Measurements from ENCODE around the gene HGFAC. TPM values are rescaled to one million over a fixed set of nuclear protein-coding genes. Genes with fewer than 3 reads are reported as not detected.

Gene HGFAC
- total RNA-seq, 4 donors from 2014 or later = not detected

GRCh38 chr4:3426465-3427133 is 15.2 kb upstream of the HGFAC start:
- no peaks in the 10 kb centered on the region for H3K27me3 ChIP-seq
- no peak for TF ChIP-seq POLR2AphosphoS5 (IDR thresholded peaks at IDR 0.05)
- no peak for TF ChIP-seq CTCF (IDR thresholded peaks at IDR 0.05)
- TF ChIP-seq EP300 (IDR thresholded peaks at IDR 0.05) = no peak
- TF ChIP-seq POLR2A (IDR thresholded peaks at IDR 0.05) = no peak
- H3K36me3 ChIP-seq = peaks cover 87% of the 10 kb centered on the region
- no peaks in the 10 kb centered on the region for H3K4me1 ChIP-seq
- H3K27ac ChIP-seq = no peak overlapping the region
- H3K9me3 ChIP-seq = no peaks in the 10 kb centered on the region
- no peak for DNase-seq (ENCODE audit: low spot score in 2 of 2)
- 87% methylated on average over 15 of the region's 24 CpGs for WGBS
- H3K4me3 ChIP-seq = no peak overlapping the region

GRCh38 chr4:3427134-3427476 is 14.7 kb upstream of the HGFAC start:
- H3K4me1 ChIP-seq = no peaks in the 10 kb centered on the region
- H3K9me3 ChIP-seq = no peaks in the 10 kb centered on the region
- no peak for DNase-seq (ENCODE audit: low spot score in 2 of 2)
- 80% methylated on average over 1 of the region's 9 CpGs for WGBS
- H3K27ac ChIP-seq = no peak overlapping the region
- H3K36me3 ChIP-seq = peaks cover 82% of the 10 kb centered on the region
- TF ChIP-seq POLR2A (IDR thresholded peaks at IDR 0.05) = no peak
- no peak for TF ChIP-seq CTCF (IDR thresholded peaks at IDR 0.05)
- no peaks in the 10 kb centered on the region for H3K27me3 ChIP-seq
- no peak overlapping the region for H3K4me3 ChIP-seq

- WGBS = 90% methylated on average over 17 of the region's 17 CpGs
- no peak overlapping the region for H3K27ac ChIP-seq
- peaks cover 75% of the 10 kb centered on the region for H3K36me3 ChIP-seq
- no peaks in the 10 kb centered on the region for H3K27me3 ChIP-seq
- no peaks in the 10 kb centered on the region for H3K9me3 ChIP-seq
- no peak for DNase-seq (ENCODE audit: low spot score in 2 of 2)
- no peaks in the 10 kb centered on the region for H3K4me1 ChIP-seq
- TF ChIP-seq POLR2A (IDR thresholded peaks at IDR 0.05) (no peak), CTCF (IDR thresholded peaks at IDR 0.05) (no peak), EP300 (IDR thresholded peaks at IDR 0.05) (no peak)
- no peak overlapping the region for H3K4me3 ChIP-seq
Measured at GRCh38 chr4:3427706-3428446, 13.9 kb upstream of the HGFAC start.

GRCh38 chr4:3429651-3430050 is 12.1 kb upstream of the HGFAC start:
- Histone ChIP-seq H3K9me3 (no peaks in the 10 kb centered on the region), H3K4me1 (no peaks in the 10 kb centered on the region), H3K36me3 (peaks cover 61% of the 10 kb centered on the region), H3K4me3 (no peak overlapping the region), H3K27ac (no peak overlapping the region), H3K27me3 (no peaks in the 10 kb centered on the region)
- TF ChIP-seq POLR2AphosphoS5 (IDR thresholded peaks at IDR 0.05) = no peak
- TF ChIP-seq CTCF (IDR thresholded peaks at IDR 0.05) = no peak
- no peak for TF ChIP-seq EP300 (IDR thresholded peaks at IDR 0.05)
- TF ChIP-seq POLR2A (IDR thresholded peaks at IDR 0.05) = no peak
- DNase-seq (ENCODE audit: low spot score in 2 of 2) = no peak
- WGBS = 90% methylated on average over 11 of the region's 12 CpGs

- Histone ChIP-seq H3K36me3 (peaks cover 57% of the 10 kb centered on the region), H3K27me3 (no peaks in the 10 kb centered on the region), H3K9me3 (no peaks in the 10 kb centered on the region), H3K27ac (no peak overlapping the region), H3K4me1 (no peaks in the 10 kb centered on the region), H3K4me3 (no peak overlapping the region)
- DNase-seq (ENCODE audit: low spot score in 2 of 2) = no peak
- no peak for TF ChIP-seq POLR2AphosphoS5 (IDR thresholded peaks at IDR 0.05)
- no peak for TF ChIP-seq EP300 (IDR thresholded peaks at IDR 0.05)
- TF ChIP-seq CTCF (IDR thresholded peaks at IDR 0.05) = no peak
- no peak for TF ChIP-seq POLR2A (IDR thresholded peaks at IDR 0.05)
- 75% methylated on average over 4 of the region's 21 CpGs for WGBS
Measured at GRCh38 chr4:3430524-3430923, 11.2 kb upstream of the HGFAC start.

Measured in suprapubic skin (tissue), 4 donors.